ENCODE data around the gene F8.
A peak's percentile ranks its signal among the peaks of the same experiment; 100 is the strongest.

F8 gene

GRCh38 chrX:155035688-155036087 lies 13.2 kb upstream of the F8 start:
- H4K20me1 ChIP-seq (ENCODE audit: insufficient read depth, low read length, poor library complexity, severe bottlenecking), result no peaks in the 10 kb centered on the region
- no peaks in the 10 kb centered on the region for H3K4me1 ChIP-seq (ENCODE audit: insufficient read depth, low read length, poor library complexity, severe bottlenecking)
- H3K36me3 ChIP-seq (ENCODE audit: insufficient read depth, low read length), result peaks cover 14% of the 10 kb centered on the region; the same call in 1 of the 2 replicates
- H3K4me2 ChIP-seq (ENCODE audit: low read depth, low read length, poor library complexity, severe bottlenecking), result no peak overlapping the region
- peaks cover 22% of the 10 kb centered on the region; the same call in 1 of the 2 replicates for H3K79me2 ChIP-seq (ENCODE audit: insufficient read depth, low read length)
- TF ChIP-seq EZH2phosphoT487 (IDR thresholded peaks at IDR 0.05; ENCODE audit: borderline replicate concordance) (no peak), CTCF (conservative IDR thresholded peaks at IDR 0.05; ENCODE audit: low read length) (no peak)
- H3K4me3 ChIP-seq (ENCODE audit: low read length, poor library complexity, severe bottlenecking), result no peak overlapping the region
- H3K9ac ChIP-seq (ENCODE audit: low read depth, low read length, poor library complexity, severe bottlenecking), result no peak overlapping the region
- H3F3A ChIP-seq (ENCODE audit: low read depth), result no peaks in the 10 kb centered on the region
- 0 out of 2 replicates have a peak, but pooled peaks cover 5% of the 10 kb centered on the region for H3K9me3 ChIP-seq (ENCODE audit: insufficient read depth, low read depth, low read length)
- no peaks in the 10 kb centered on the region for H3K9me2 ChIP-seq (replicated peaks; ENCODE audit: low read depth, low read length)
- no peak overlapping the region for H2AFZ ChIP-seq (ENCODE audit: low read length)
- no peaks in the 10 kb centered on the region for H3K27me3 ChIP-seq (ENCODE audit: insufficient read depth, low read length, poor library complexity, severe bottlenecking)

GRCh38 chrX:155031657-155032056 lies 9.1 kb upstream of the F8 start:
- H4K20me1 ChIP-seq (ENCODE audit: insufficient read depth, low read length, poor library complexity, severe bottlenecking), result no peaks in the 10 kb centered on the region
- H3K79me2 ChIP-seq (ENCODE audit: insufficient read depth, low read length), result peaks cover 43% of the 10 kb centered on the region
- no peak overlapping the region for H3K4me2 ChIP-seq (ENCODE audit: low read depth, low read length, poor library complexity, severe bottlenecking)

GRCh38 chrX:155028877-155029291 lies 6.4 kb upstream of the F8 start:
- Histone ChIP-seq H3K36me3 (ENCODE audit: insufficient read depth, low read length) (peaks cover 4% of the 10 kb centered on the region; the same call in 1 of the 2 replicates), H3K4me1 (ENCODE audit: insufficient read depth, low read length, poor library complexity, severe bottlenecking) (peaks cover 11% of the 10 kb centered on the region), H3F3A (ENCODE audit: low read depth) (peaks cover 8% of the 10 kb centered on the region), H4K20me1 (ENCODE audit: insufficient read depth, low read length, poor library complexity, severe bottlenecking) (no peaks in the 10 kb centered on the region), H3K27me3 (ENCODE audit: insufficient read depth, low read length, poor library complexity, severe bottlenecking) (no peaks in the 10 kb centered on the region), H3K4me2 (ENCODE audit: low read depth, low read length, poor library complexity, severe bottlenecking) (peak overlapping the region; percentile 97), H3K9me2 (replicated peaks; ENCODE audit: low read depth, low read length) (no peaks in the 10 kb centered on the region), H3K79me2 (ENCODE audit: insufficient read depth, low read length) (peaks cover 36% of the 10 kb centered on the region), H3K9ac (ENCODE audit: low read depth, low read length, poor library complexity, severe bottlenecking) (peak overlapping the region; percentile 95), H2AFZ (ENCODE audit: low read length) (no peak overlapping the region), H3K4me3 (ENCODE audit: low read length, poor library complexity, severe bottlenecking) (peak overlapping the region; percentile 100), H3K9me3 (ENCODE audit: insufficient read depth, low read depth, low read length) (no peaks in the 10 kb centered on the region)
- TF ChIP-seq CTCF (conservative IDR thresholded peaks at IDR 0.05; ENCODE audit: low read length), result no peak
- no peak for TF ChIP-seq EZH2phosphoT487 (IDR thresholded peaks at IDR 0.05; ENCODE audit: borderline replicate concordance)

More at GRCh38 chrX:155031657-155032056, 9.1 kb upstream of the F8 start:
- 0 out of 2 replicates have a peak, but pooled peaks cover 5% of the 10 kb centered on the region for H3K9me3 ChIP-seq (ENCODE audit: insufficient read depth, low read depth, low read length)
- H3K36me3 ChIP-seq (ENCODE audit: insufficient read depth, low read length), result peaks cover 14% of the 10 kb centered on the region; the same call in 1 of the 2 replicates
- TF ChIP-seq EZH2phosphoT487 (IDR thresholded peaks at IDR 0.05; ENCODE audit: borderline replicate concordance), result no peak
- TF ChIP-seq CTCF (conservative IDR thresholded peaks at IDR 0.05; ENCODE audit: low read length), result no peak
- H2AFZ ChIP-seq (ENCODE audit: low read length), result no peak overlapping the region
- no peak overlapping the region for H3K4me3 ChIP-seq (ENCODE audit: low read length, poor library complexity, severe bottlenecking)
- H3K27me3 ChIP-seq (ENCODE audit: insufficient read depth, low read length, poor library complexity, severe bottlenecking), result no peaks in the 10 kb centered on the region
- no peaks in the 10 kb centered on the region for H3K9me2 ChIP-seq (replicated peaks; ENCODE audit: low read depth, low read length)
- peaks cover 8% of the 10 kb centered on the region for H3F3A ChIP-seq (ENCODE audit: low read depth)
- no peak overlapping the region for H3K9ac ChIP-seq (ENCODE audit: low read depth, low read length, poor library complexity, severe bottlenecking)
- peaks cover 11% of the 10 kb centered on the region for H3K4me1 ChIP-seq (ENCODE audit: insufficient read depth, low read length, poor library complexity, severe bottlenecking)
